Aorta (tissue), 5 donors: ENCODE results near the gene HIVEP2. TPM values are rescaled to one million over a fixed set of nuclear protein-coding genes. Genes with fewer than 3 reads are reported as not detected.

Experiments used
- ATAC-seq: fragments of 200-7000 bp; cut with Tn5 transposase; one replicate; pipeline ENCODE4 v1.9.1; 2022; ENCODE audit warnings: moderate library complexity; ENCODE audit not compliant: low FRiP score
- DNase-seq, 2 donors: peaks; one replicate each; pipeline ENCODE4 v3.0.0-alpha.2; 2020
- H3K27ac ChIP-seq, 2 donors: one replicate each; pipeline ENCODE4 v1.5.1; 2013; ENCODE audit warnings: low read length in 2 of 2, mild to moderate bottlenecking in 2 of 2, moderate library complexity in 2 of 2, control low read depth in 1 of 2, inconsistent platforms in 1 of 2, low read depth in 1 of 2
- H3K27me3 ChIP-seq, 2 donors: one replicate each; pipeline ENCODE4 v1.6.1; 2013; ENCODE audit warnings: control low read depth in 1 of 2, low read length in 1 of 2, mild to moderate bottlenecking in 1 of 2, moderate library complexity in 1 of 2; ENCODE audit not compliant: insufficient read depth in 2 of 2, control insufficient read depth in 1 of 2
- H3K36me3 ChIP-seq, 2 donors: one replicate each; pipeline ENCODE4 v1.6.1; 2013; ENCODE audit warnings: control low read depth in 1 of 2, low read length in 1 of 2, mild to moderate bottlenecking in 1 of 2; ENCODE audit not compliant: insufficient read depth in 2 of 2, control insufficient read depth in 1 of 2
- H3K4me1 ChIP-seq, 2 donors: one replicate each; pipeline ENCODE4 v1.6.1; 2013; ENCODE audit warnings: low read length in 2 of 2, control low read depth in 1 of 2, mild to moderate bottlenecking in 1 of 2, moderate library complexity in 1 of 2; ENCODE audit not compliant: insufficient read depth in 2 of 2, control insufficient read depth in 1 of 2
- H3K4me3 ChIP-seq, 2 donors: one replicate each; pipeline ENCODE4 v1.5.1; 2013; ENCODE audit warnings: low read length in 2 of 2, control low read depth in 1 of 2, mild to moderate bottlenecking in 1 of 2
- H3K9me3 ChIP-seq: one replicate; pipeline ENCODE4 v1.6.1; 2013; ENCODE audit warnings: mild to moderate bottlenecking, low read length; ENCODE audit not compliant: control insufficient read depth
- WGBS, 2 donors: extraction: QIAGEN DNeasy Blood & Tissue Kit; methylation state at CpG; one replicate each; pipeline ENCODE4 v1.1.7; 2013; 5-methylcytosine and 5-hydroxymethylcytosine counted together
- intact Hi-C, 2 donors: fragments of 100-400 bp; cut with DNase I; formaldehyde crosslinking; loops; one replicate each; pipeline versions ENCODE4 v1.14.2 to v1.15.0; 2022
- polyA plus RNA-seq, 2 donors: library from polyadenylated mRNA; stranded (reverse); fragments of 200-250 nt; gene quantifications; one replicate each; pipeline ENCODE4 v1.2.3, GENCODE V29; 2013
- total RNA-seq, 2 donors: library from RNA; stranded (reverse); fragmentation: NEBNext Ultra II Directional; extraction: Animal tissue kit (Norgen Biotek cat#: 25700); gene quantifications; one replicate each; pipeline ENCODE4 v1.2.1, GENCODE V29; 2021
- donor health status: healthy with polysubstance abuse.
- donor health status: Bipolar disorder and iron deficiency.
- donor health status: DM: no; HTN: no; CAD: no.
- donor health status: DM: no; HTN: no; CAD: no.
- donor health status: DM: yes; HTN: yes; CAD: no.

Gene HIVEP2
- total and polyA plus RNA-seq, 4 donors = 5.3 to 36.8 (median 20.4) TPM

- Histone ChIP-seq H3K27me3 (no peaks in the 10 kb centered on the region), H3K4me3 (no peak overlapping the region), H3K9me3 (no peaks in the 10 kb centered on the region), H3K27ac (no peak overlapping the region), H3K4me1 (peaks cover 5 to 7% of the 10 kb centered on the region in 2 donors), H3K36me3 (no peaks in the 10 kb centered on the region)
- ATAC-seq = no peak
- no peak for DNase-seq
- intact Hi-C loops = no loop called here
- whole genome bisulfite sequencing, 2 donors = 67 to 70% methylated on average over 3 of the region's 3 CpGs
Observed at GRCh38 chr6:142822842-142823241, 122.1 kb downstream of the HIVEP2 start.

- Histone ChIP-seq H3K4me3 (no peak overlapping the region), H3K27ac (no peak overlapping the region), H3K9me3 (no peaks in the 10 kb centered on the region), H3K36me3 (no peaks in the 10 kb centered on the region), H3K4me1 (peaks cover 5 to 7% of the 10 kb centered on the region in 2 donors), H3K27me3 (no peaks in the 10 kb centered on the region)
- ATAC-seq = no peak
- intact Hi-C loops = no loop called here
- DNase-seq = no peak
- WGBS, 2 donors = 90 to 97% methylated on average over 1 of the region's 1 CpG
Observed at GRCh38 chr6:142822383-142822782, 122.6 kb downstream of the HIVEP2 start.

- intact Hi-C loops = no loop called here
- H3K4me1 ChIP-seq = peaks cover 5 to 7% of the 10 kb centered on the region in 2 donors
- H3K4me3 ChIP-seq = no peak overlapping the region
- ATAC-seq = no peak
- no peaks in the 10 kb centered on the region for H3K27me3 ChIP-seq
- WGBS, 2 donors = 5 to 8% methylated on average over 4 of the region's 4 CpGs
- H3K36me3 ChIP-seq = no peaks in the 10 kb centered on the region
- H3K27ac ChIP-seq = no peak overlapping the region
- H3K9me3 ChIP-seq = no peaks in the 10 kb centered on the region
- no peak for DNase-seq
Observed at GRCh38 chr6:142821860-142822259, 123.1 kb downstream of the HIVEP2 start.

- no peak overlapping the region for H3K4me3 ChIP-seq
- peaks cover 5 to 7% of the 10 kb centered on the region in 2 donors for H3K4me1 ChIP-seq
- 79 to 85% methylated on average over 6 of the region's 6 CpGs for WGBS, 2 donors
- ATAC-seq (no peak), DNase-seq (no peak)
- H3K9me3 ChIP-seq = no peaks in the 10 kb centered on the region
- no peaks in the 10 kb centered on the region for H3K36me3 ChIP-seq
- intact Hi-C loops = no loop called here
- H3K27ac ChIP-seq = no peak overlapping the region
- H3K27me3 ChIP-seq = no peaks in the 10 kb centered on the region
Observed at GRCh38 chr6:142821164-142821716, 123.7 kb downstream of the HIVEP2 start.

GRCh38 chr6:142820338-142821051, 124.5 kb downstream of the HIVEP2 start:
- no peaks in the 10 kb centered on the region for H3K27me3 ChIP-seq
- no peak for DNase-seq
- H3K27ac ChIP-seq = peak overlapping the region in 1 of 2 donors; percentile 61
- WGBS, 2 donors = 23 to 27% methylated on average over 4 of the region's 4 CpGs
- H3K36me3 ChIP-seq = no peaks in the 10 kb centered on the region
- no peaks in the 10 kb centered on the region for H3K9me3 ChIP-seq
- intact Hi-C loops = no loop called here
- peaks cover 5 to 7% of the 10 kb centered on the region in 2 donors for H3K4me1 ChIP-seq
- H3K4me3 ChIP-seq = peak overlapping the region; percentile 29 to 77
- ATAC-seq = no peak

- no peak for DNase-seq
- intact Hi-C loops = no loop called here
- Histone ChIP-seq H3K27ac (peak overlapping the region in 1 of 2 donors; percentile 61), H3K4me3 (peak overlapping the region; percentile 29 to 77), H3K4me1 (peaks cover 5 to 7% of the 10 kb centered on the region in 2 donors), H3K9me3 (no peaks in the 10 kb centered on the region), H3K27me3 (no peaks in the 10 kb centered on the region), H3K36me3 (no peaks in the 10 kb centered on the region)
- ATAC-seq = peak; percentile 60
- 19 to 22% methylated on average over 8 of the region's 8 CpGs for WGBS, 2 donors
Observed at GRCh38 chr6:142819603-142820337, 125.2 kb downstream of the HIVEP2 start.

- Histone ChIP-seq H3K9me3 (no peaks in the 10 kb centered on the region), H3K4me3 (no peak overlapping the region), H3K36me3 (no peaks in the 10 kb centered on the region), H3K27ac (no peak overlapping the region), H3K4me1 (peaks cover 3 to 5% of the 10 kb centered on the region in 2 donors), H3K27me3 (no peaks in the 10 kb centered on the region)
- intact Hi-C loops = no loop called here
- ATAC-seq (no peak), DNase-seq (no peak)
- 78 to 86% methylated on average over 4 of the region's 4 CpGs for WGBS, 2 donors
Observed at GRCh38 chr6:142816486-142816885, 128.5 kb downstream of the HIVEP2 start.

GRCh38 chr6:142816031-142816430, 128.9 kb downstream of the HIVEP2 start:
- intact Hi-C loops = no loop called here
- no peaks in the 10 kb centered on the region for H3K36me3 ChIP-seq
- 5 to 24% methylated on average over 2 of the region's 2 CpGs for WGBS, 2 donors
- no peak overlapping the region for H3K4me3 ChIP-seq
- no peaks in the 10 kb centered on the region for H3K9me3 ChIP-seq
- peaks cover 3 to 4% of the 10 kb centered on the region in 2 donors for H3K4me1 ChIP-seq
- H3K27ac ChIP-seq = no peak overlapping the region
- ATAC-seq (no peak), DNase-seq (no peak)
- H3K27me3 ChIP-seq = no peaks in the 10 kb centered on the region
